ENCODE measurements around the gene FCN3.

GRCh38 chr1:27353629-27354028 lies 21.0 kb downstream of the FCN3 start:
- TF ChIP-seq CTCF (IDR thresholded peaks at IDR 0.05; ENCODE audit: poor library complexity) = no peak
- no peak for TF ChIP-seq EZH2phosphoT487 (IDR thresholded peaks at IDR 0.05; ENCODE audit: low read depth, severe bottlenecking, unreplicated experiment)

Data from hepatocyte (in vitro differentiated cells).